Glutamatergic neuron (in vitro differentiated cells): ENCODE measurements around the gene BTK. TPM values are rescaled to one million over a fixed set of nuclear protein-coding genes. Genes with fewer than 3 reads are reported as not detected.

Experiments used
- DNase-seq: peaks from one replicate; pipeline ENCODE4 v3.0.0; 2022
- H3K27ac Mint-ChIP-seq: one replicate; pipeline ENCODE4 v1.8.0; 2020; ENCODE audit warnings: mild to moderate bottlenecking, mixed read lengths, inconsistent platforms; ENCODE audit not compliant: unreplicated experiment
- H3K27me3 Mint-ChIP-seq: one replicate; pipeline ENCODE4 v1.8.0; 2020; ENCODE audit warnings: mild to moderate bottlenecking, moderate library complexity, mixed read lengths, inconsistent platforms; ENCODE audit not compliant: unreplicated experiment
- H3K36me3 Mint-ChIP-seq: one replicate; pipeline ENCODE4 v1.8.0; 2020; ENCODE audit warnings: mild to moderate bottlenecking, mixed read lengths, inconsistent platforms; ENCODE audit not compliant: unreplicated experiment
- H3K4me1 Mint-ChIP-seq: one replicate; pipeline ENCODE4 v1.8.0; 2020; ENCODE audit warnings: mild to moderate bottlenecking, low read depth, mixed read lengths, inconsistent platforms; ENCODE audit not compliant: unreplicated experiment
- H3K4me3 Mint-ChIP-seq: one replicate; pipeline ENCODE4 v1.8.0; 2020; ENCODE audit warnings: mild to moderate bottlenecking, mixed read lengths, inconsistent platforms; ENCODE audit not compliant: unreplicated experiment
- H3K9me3 Mint-ChIP-seq: one replicate; pipeline ENCODE4 v1.8.0; 2020; ENCODE audit warnings: mild to moderate bottlenecking, moderate library complexity, mixed read lengths, inconsistent platforms; ENCODE audit not compliant: unreplicated experiment
- total RNA-seq: library from RNA; stranded (reverse); fragmentation: NEBNext Ultra II Directional; extraction: Animal tissue kit (Norgen Biotek cat#: 25700); gene quantifications from one replicate; pipeline ENCODE4 v1.2.1, GENCODE V29; 2021; ENCODE audit not compliant: unreplicated experiment
- TF ChIP-seq, protein P1 (sequence below): fragments of 200-600 bp; sonication (generic); IDR thresholded peaks from one replicate; pipeline ENCODE4 v1.5.0; 2021; ENCODE audit not compliant: partially characterized antibody, unreplicated experiment

BTK gene
- total RNA-seq, 1 donor from 2014 or later, result 1.1 TPM

DNA sequence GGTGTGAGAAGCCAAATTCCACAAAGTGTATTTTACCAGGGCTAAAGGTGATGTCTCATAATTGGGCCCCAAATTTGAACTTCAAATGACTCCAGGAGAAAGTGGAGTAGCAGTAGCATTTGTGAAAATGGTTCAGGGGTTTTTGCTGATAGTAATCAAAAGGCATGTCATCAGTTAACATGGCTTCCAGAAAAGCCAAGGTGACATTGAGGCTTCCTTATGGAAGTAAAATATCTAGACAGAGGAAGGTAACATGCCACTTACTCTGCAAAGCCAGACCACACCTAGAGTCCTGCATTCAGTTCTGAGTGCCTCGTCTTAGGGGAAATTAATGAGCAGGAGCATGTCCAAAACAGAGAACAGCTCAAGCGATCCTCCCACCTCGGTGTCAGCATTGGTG is 2.6 kb upstream of the BTK start:
- H3K9me3 Mint-ChIP-seq, result peaks cover 2% of the 10 kb centered on the region
- H3K4me3 Mint-ChIP-seq, result no peak overlapping the region
- DNase-seq, result no peak
- TF ChIP-seq, protein P1, sequence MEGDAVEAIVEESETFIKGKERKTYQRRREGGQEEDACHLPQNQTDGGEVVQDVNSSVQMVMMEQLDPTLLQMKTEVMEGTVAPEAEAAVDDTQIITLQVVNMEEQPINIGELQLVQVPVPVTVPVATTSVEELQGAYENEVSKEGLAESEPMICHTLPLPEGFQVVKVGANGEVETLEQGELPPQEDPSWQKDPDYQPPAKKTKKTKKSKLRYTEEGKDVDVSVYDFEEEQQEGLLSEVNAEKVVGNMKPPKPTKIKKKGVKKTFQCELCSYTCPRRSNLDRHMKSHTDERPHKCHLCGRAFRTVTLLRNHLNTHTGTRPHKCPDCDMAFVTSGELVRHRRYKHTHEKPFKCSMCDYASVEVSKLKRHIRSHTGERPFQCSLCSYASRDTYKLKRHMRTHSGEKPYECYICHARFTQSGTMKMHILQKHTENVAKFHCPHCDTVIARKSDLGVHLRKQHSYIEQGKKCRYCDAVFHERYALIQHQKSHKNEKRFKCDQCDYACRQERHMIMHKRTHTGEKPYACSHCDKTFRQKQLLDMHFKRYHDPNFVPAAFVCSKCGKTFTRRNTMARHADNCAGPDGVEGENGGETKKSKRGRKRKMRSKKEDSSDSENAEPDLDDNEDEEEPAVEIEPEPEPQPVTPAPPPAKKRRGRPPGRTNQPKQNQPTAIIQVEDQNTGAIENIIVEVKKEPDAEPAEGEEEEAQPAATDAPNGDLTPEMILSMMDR, result no peak
- no peaks in the 10 kb centered on the region for H3K36me3 Mint-ChIP-seq
- peaks cover 1% of the 10 kb centered on the region for H3K4me1 Mint-ChIP-seq
- no peak overlapping the region for H3K27ac Mint-ChIP-seq
- peaks cover 4% of the 10 kb centered on the region for H3K27me3 Mint-ChIP-seq

DNA sequence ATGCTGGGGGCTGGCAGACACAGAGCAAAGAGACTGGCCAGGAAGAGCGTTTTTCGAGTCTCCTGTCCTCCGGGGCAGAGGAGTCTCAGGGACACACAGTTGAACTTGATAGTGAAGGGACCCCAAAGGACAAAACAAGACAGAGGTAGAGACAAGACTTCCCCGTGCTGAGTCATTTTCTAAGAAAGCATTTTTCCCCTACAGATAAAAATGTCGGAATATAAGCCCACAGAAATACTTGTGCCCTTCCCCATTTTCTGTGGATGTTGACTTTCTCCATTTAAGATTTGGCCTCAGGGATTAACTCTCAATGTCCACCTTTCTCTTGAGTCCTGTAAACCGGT is 523 bp upstream of the BTK start:
- no peak for DNase-seq
- H3K36me3 Mint-ChIP-seq, result no peaks in the 10 kb centered on the region
- TF ChIP-seq, protein P1, result no peak
- H3K27ac Mint-ChIP-seq, result no peak overlapping the region
- peaks cover 3% of the 10 kb centered on the region for H3K27me3 Mint-ChIP-seq
- H3K9me3 Mint-ChIP-seq, result peaks cover 2% of the 10 kb centered on the region
- H3K4me3 Mint-ChIP-seq, result no peak overlapping the region
- peaks cover 1% of the 10 kb centered on the region for H3K4me1 Mint-ChIP-seq

DNA sequence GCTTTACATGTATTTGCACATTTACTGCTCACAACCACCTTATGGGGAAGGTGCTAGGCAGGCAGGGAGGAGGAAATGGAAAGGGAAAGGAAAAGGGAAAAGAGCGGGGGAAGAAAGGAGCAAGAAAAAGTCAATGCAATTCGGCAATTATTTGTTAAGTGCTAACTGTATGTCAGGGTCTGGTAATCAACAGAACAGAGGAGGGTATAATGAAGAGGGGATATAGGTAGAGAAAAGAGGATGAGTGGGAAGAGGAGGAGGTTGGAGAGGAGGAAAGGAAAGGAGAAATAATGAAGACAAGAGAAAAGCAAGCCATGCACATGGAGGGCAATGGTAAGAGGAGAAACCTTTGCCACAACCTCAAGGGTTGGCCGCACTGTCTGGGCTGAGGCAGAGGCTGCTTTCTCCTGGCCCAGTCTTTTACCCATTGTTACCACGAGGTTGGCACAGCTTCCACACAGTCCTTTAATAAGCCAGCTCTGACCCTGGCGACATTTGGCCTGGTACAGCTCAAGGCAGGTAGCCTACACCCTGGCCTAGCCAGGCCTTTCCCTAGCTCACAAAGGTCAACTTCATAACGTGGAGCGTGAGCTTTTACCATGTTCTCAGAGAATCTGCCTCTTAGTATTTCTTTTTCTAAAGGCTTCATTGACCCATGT is 836 bp downstream of the BTK start:
- no peak overlapping the region for H3K27ac Mint-ChIP-seq
- TF ChIP-seq, protein P1, result no peak
- no peak overlapping the region for H3K4me3 Mint-ChIP-seq
- H3K4me1 Mint-ChIP-seq, result no peaks in the 10 kb centered on the region
- H3K9me3 Mint-ChIP-seq, result peaks cover 2% of the 10 kb centered on the region
- no peak for DNase-seq
- no peaks in the 10 kb centered on the region for H3K36me3 Mint-ChIP-seq
- peaks cover 3% of the 10 kb centered on the region for H3K27me3 Mint-ChIP-seq

DNA sequence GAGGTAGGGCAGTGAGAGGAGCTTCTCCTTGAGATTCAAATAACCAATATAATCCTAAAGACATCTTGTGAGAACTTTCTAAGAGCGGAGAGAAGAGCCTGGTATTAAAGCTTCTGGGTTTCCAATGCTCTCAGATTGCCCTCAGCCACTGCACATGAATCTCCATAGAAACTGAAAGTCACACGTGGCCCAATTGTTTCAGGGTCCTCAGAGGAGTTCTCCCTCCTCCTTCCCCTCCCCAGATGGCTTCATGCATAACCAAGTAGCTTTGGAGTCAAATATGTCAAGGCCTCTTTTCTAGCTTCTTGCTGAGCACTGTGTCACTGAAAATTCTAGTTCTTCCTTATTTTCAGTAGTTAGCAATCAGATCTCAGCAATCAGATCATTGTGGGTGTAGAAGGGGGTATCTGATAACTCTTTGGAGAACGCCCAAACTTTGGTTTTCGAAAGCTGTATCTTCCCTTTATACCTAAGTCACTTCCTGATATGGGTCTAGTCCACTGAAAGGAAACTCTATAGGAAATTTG is 2.2 kb downstream of the BTK start:
- no peak for DNase-seq
- no peaks in the 10 kb centered on the region for H3K9me3 Mint-ChIP-seq
- H3K27me3 Mint-ChIP-seq, result peaks cover 3% of the 10 kb centered on the region
- H3K4me3 Mint-ChIP-seq, result no peak overlapping the region
- no peak overlapping the region for H3K27ac Mint-ChIP-seq
- no peaks in the 10 kb centered on the region for H3K36me3 Mint-ChIP-seq
- H3K4me1 Mint-ChIP-seq, result no peaks in the 10 kb centered on the region
- TF ChIP-seq, protein P1, result no peak

DNA sequence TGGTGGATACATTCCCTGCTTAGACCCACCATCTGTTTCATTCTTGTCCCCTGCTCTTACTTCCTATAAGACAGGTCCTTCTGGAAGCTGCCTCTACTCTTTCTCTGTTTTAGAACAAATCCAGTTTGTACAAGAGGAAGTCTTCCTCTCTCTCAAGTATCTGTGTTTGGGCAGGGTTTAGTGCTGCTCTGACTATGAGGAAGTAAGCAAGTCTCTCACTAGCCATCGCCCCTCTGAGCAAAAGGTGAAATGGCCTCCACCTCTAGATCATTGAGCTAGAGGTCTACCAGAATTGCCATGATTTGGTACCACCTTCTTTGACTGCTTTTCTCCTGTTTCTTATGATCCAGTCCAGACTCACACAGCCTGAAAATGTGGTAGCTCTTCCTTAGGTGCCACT is 8.4 kb downstream of the BTK start:
- no peaks in the 10 kb centered on the region for H3K9me3 Mint-ChIP-seq
- H3K4me1 Mint-ChIP-seq, result no peaks in the 10 kb centered on the region
- H3K27me3 Mint-ChIP-seq, result no peaks in the 10 kb centered on the region
- TF ChIP-seq, protein P1, result no peak
- H3K36me3 Mint-ChIP-seq, result no peaks in the 10 kb centered on the region
- no peak overlapping the region for H3K27ac Mint-ChIP-seq
- DNase-seq, result no peak
- H3K4me3 Mint-ChIP-seq, result no peak overlapping the region
